ENCODE results near the gene UAP1L1.

UAP1L1 gene

GRCh38 chr9:137109250-137110146 lies 32.2 kb downstream of the UAP1L1 start:
- peaks cover 37% of the 10 kb centered on the region for H3K36me3 ChIP-seq (ENCODE audit: control insufficient read depth, insufficient read depth, low read length)
- no peak for TF ChIP-seq CTCF (IDR thresholded peaks at IDR 0.05; ENCODE audit: insufficient read depth, low read length, poor library complexity, severe bottlenecking)
- no peak overlapping the region for H3K4me3 ChIP-seq (replicated peaks; ENCODE audit: low read depth, low read length)
- no peaks in the 10 kb centered on the region for H3K27me3 ChIP-seq (replicated peaks; ENCODE audit: control insufficient read depth, insufficient read depth, low read length)
- no peak for DNase-seq (ENCODE audit: extremely low read depth, insufficient read length)

GRCh38 chr9:137110147-137110910 lies 33.0 kb downstream of the UAP1L1 start:
- DNase-seq (ENCODE audit: extremely low read depth, insufficient read length), result no peak

GRCh38 chr9:137110911-137111787 lies 33.8 kb downstream of the UAP1L1 start:
- no peak for DNase-seq (ENCODE audit: extremely low read depth, insufficient read length)
- Histone ChIP-seq H3K27me3 (replicated peaks; ENCODE audit: control insufficient read depth, insufficient read depth, low read length) (no peaks in the 10 kb centered on the region), H3K4me3 (replicated peaks; ENCODE audit: low read depth, low read length) (no peak overlapping the region), H3K36me3 (ENCODE audit: control insufficient read depth, insufficient read depth, low read length) (peaks cover 33% of the 10 kb centered on the region)
- no peak for TF ChIP-seq CTCF (IDR thresholded peaks at IDR 0.05; ENCODE audit: insufficient read depth, low read length, poor library complexity, severe bottlenecking)

More at GRCh38 chr9:137110147-137110910, 33.0 kb downstream of the UAP1L1 start:
- TF ChIP-seq CTCF (IDR thresholded peaks at IDR 0.05; ENCODE audit: insufficient read depth, low read length, poor library complexity, severe bottlenecking), result no peak
- no peak overlapping the region for H3K4me3 ChIP-seq (replicated peaks; ENCODE audit: low read depth, low read length)
- no peaks in the 10 kb centered on the region for H3K27me3 ChIP-seq (replicated peaks; ENCODE audit: control insufficient read depth, insufficient read depth, low read length)
- H3K36me3 ChIP-seq (ENCODE audit: control insufficient read depth, insufficient read depth, low read length), result peaks cover 36% of the 10 kb centered on the region

GRCh38 chr9:137111788-137112563 lies 34.7 kb downstream of the UAP1L1 start:
- Histone ChIP-seq H3K4me3 (replicated peaks; ENCODE audit: low read depth, low read length) (no peak overlapping the region), H3K36me3 (ENCODE audit: control insufficient read depth, insufficient read depth, low read length) (peaks cover 33% of the 10 kb centered on the region), H3K27me3 (replicated peaks; ENCODE audit: control insufficient read depth, insufficient read depth, low read length) (no peaks in the 10 kb centered on the region)
- no peak for DNase-seq (ENCODE audit: extremely low read depth, insufficient read length)
- no peak for TF ChIP-seq CTCF (IDR thresholded peaks at IDR 0.05; ENCODE audit: insufficient read depth, low read length, poor library complexity, severe bottlenecking)

Measured in GM06990 (cell line).